GM23338 (cell line): ENCODE data around the gene FRMD4A. TPM values are rescaled to one million over a fixed set of nuclear protein-coding genes. Genes with fewer than 3 reads are reported as not detected.

ENCODE experiments used
- ATAC-seq: fragments of 200-7000 bp; cut with Tn5 transposase; 3 replicates; pipeline ENCODE4 v1.9.1; 2020
- DNase-seq: peaks from one replicate; pipeline ENCODE4 v3.0.0-alpha.2; 2015; ENCODE audit warnings: low spot score
- H2AFZ ChIP-seq: fragments of 200-600 bp; sonication (generic); 2 replicates; pipeline ENCODE4 v1.8.0; 2016; ENCODE audit warnings: antibody characterized with exemption, mild to moderate bottlenecking, moderate library complexity
- H3F3A ChIP-seq: fragments of 200-600 bp; sonication (generic); replicated peaks from 2 replicates; pipeline ENCODE4 v1.8.0; 2017; ENCODE audit warnings: antibody characterized with exemption, mixed run types, low read depth
- H3K27ac ChIP-seq: fragments of 200-600 bp; sonication (generic); 2 replicates; pipeline ENCODE4 v1.6.1; 2016; ENCODE audit warnings: low read depth
- H3K27me3 ChIP-seq: fragments of 200-600 bp; sonication (generic); 2 replicates; pipeline ENCODE4 v1.8.0; 2016; ENCODE audit warnings: mild to moderate bottlenecking, mixed run types, moderate library complexity; ENCODE audit not compliant: insufficient read depth
- H3K36me3 ChIP-seq: fragments of 200-600 bp; sonication (generic); 2 replicates; pipeline ENCODE4 v1.8.0; 2016; ENCODE audit warnings: mild to moderate bottlenecking; ENCODE audit not compliant: insufficient read depth
- H3K4me1 ChIP-seq: fragments of 200-600 bp; sonication (generic); 2 replicates; pipeline ENCODE4 v1.8.0; 2016; ENCODE audit warnings: mild to moderate bottlenecking, moderate library complexity; ENCODE audit not compliant: insufficient read depth
- H3K4me2 ChIP-seq: fragments of 200-600 bp; sonication (generic); 2 replicates; pipeline ENCODE4 v1.7.1; 2017; ENCODE audit warnings: mixed run types
- H3K4me3 ChIP-seq: fragments of 200-600 bp; sonication (generic); 2 replicates; pipeline ENCODE4 v1.6.1; 2016; ENCODE audit warnings: mixed run types
- H3K79me2 ChIP-seq: fragments of 200-600 bp; sonication (generic); replicated peaks from 2 replicates; pipeline ENCODE4 v1.8.0; 2017; ENCODE audit warnings: mild to moderate bottlenecking; ENCODE audit not compliant: insufficient read depth
- H3K9me2 ChIP-seq: fragments of 200-600 bp; sonication (generic); 2 replicates; pipeline ENCODE4 v1.8.0; 2017; ENCODE audit not compliant: insufficient read depth
- H4K20me1 ChIP-seq: fragments of 200-600 bp; sonication (generic); replicated peaks from 2 replicates; pipeline ENCODE4 v1.8.0; 2017; ENCODE audit warnings: mild to moderate bottlenecking; ENCODE audit not compliant: insufficient read depth
- H3K27ac Mint-ChIP-seq: 2 replicates; pipeline ENCODE4 v1.8.0; 2020; ENCODE audit warnings: inconsistent platforms, mild to moderate bottlenecking, moderate library complexity, mixed read lengths
- H3K27me3 Mint-ChIP-seq: 3 replicates; pipeline ENCODE4 v1.8.0; 2022; ENCODE audit warnings: low read depth, mild to moderate bottlenecking, moderate library complexity, mixed read lengths, inconsistent platforms; ENCODE audit not compliant: insufficient read depth, poor library complexity
- H3K36me3 Mint-ChIP-seq: 3 replicates; pipeline ENCODE4 v1.8.0; 2021; ENCODE audit warnings: low read depth, mild to moderate bottlenecking, inconsistent platforms, moderate library complexity, mixed read lengths
- H3K4me1 Mint-ChIP-seq: 3 replicates; pipeline ENCODE4 v1.8.0; 2020; ENCODE audit warnings: mild to moderate bottlenecking, inconsistent platforms, mixed read lengths
- H3K4me3 Mint-ChIP-seq: 3 replicates; pipeline ENCODE4 v1.8.0; 2021; ENCODE audit warnings: moderate library complexity, mild to moderate bottlenecking, inconsistent platforms, mixed read lengths
- H3K9me3 Mint-ChIP-seq: 3 replicates; pipeline ENCODE4 v1.8.0; 2020; ENCODE audit warnings: moderate library complexity, mild to moderate bottlenecking, inconsistent platforms, mixed read lengths
- CREB1 ChIP-seq: fragments of 250-450 bp; sonication (Bioruptor Pico); IDR thresholded peaks from 2 replicates; pipeline ENCODE4 v1.5.0; 2020; ENCODE audit warnings: low read depth, mild to moderate bottlenecking, moderate library complexity
- CTCF ChIP-seq, 2 experiments: fragments of 200-600 bp in 1 of 2; sonication (generic) in 1 of 2; conservative IDR thresholded peaks; 2 replicates each; pipeline versions ENCODE4 v1.5.1 to v1.6.1; 2016 to 2017; ENCODE audit warnings: antibody characterized with exemption in 2 of 2, low read depth in 2 of 2, mild to moderate bottlenecking in 2 of 2, moderate library complexity in 1 of 2
- ETS1 ChIP-seq: IDR thresholded peaks from 2 replicates; pipeline ENCODE4 v1.6.1; 2016; ENCODE audit warnings: antibody characterized with exemption
- EZH2phosphoT487 ChIP-seq: fragments of 200-600 bp; sonication (generic); IDR thresholded peaks from one replicate; pipeline ENCODE4 v1.8.1; 2018; ENCODE audit warnings: antibody characterized with exemption; ENCODE audit not compliant: unreplicated experiment
- JUNB ChIP-seq: IDR thresholded peaks from one replicate; pipeline ENCODE4 v1.6.1; 2016; ENCODE audit warnings: antibody characterized with exemption; ENCODE audit not compliant: unreplicated experiment
- POLR2AphosphoS5 ChIP-seq: IDR thresholded peaks from 2 replicates; pipeline ENCODE4 v1.6.1; 2016; ENCODE audit warnings: antibody characterized with exemption, low read depth
- REST ChIP-seq: IDR thresholded peaks from one replicate; pipeline ENCODE4 v1.6.1; 2018; ENCODE audit warnings: antibody characterized with exemption; ENCODE audit not compliant: unreplicated experiment
- STAT1 ChIP-seq: IDR thresholded peaks from one replicate; pipeline ENCODE4 v1.6.1; 2016; ENCODE audit warnings: antibody characterized with exemption; ENCODE audit not compliant: unreplicated experiment
- ZNF114 ChIP-seq: fragments of 250-450 bp; sonication (Bioruptor Pico); IDR thresholded peaks from 2 replicates; pipeline ENCODE4 v1.5.0; 2020; ENCODE audit warnings: mild to moderate bottlenecking, moderate library complexity
- ZNF331 ChIP-seq: fragments of 250-450 bp; sonication (Bioruptor Pico); IDR thresholded peaks from 2 replicates; pipeline ENCODE4 v1.5.0; 2020; ENCODE audit warnings: low read depth, mild to moderate bottlenecking, moderate library complexity
- polyA plus RNA-seq: library from polyadenylated mRNA; unstranded; fragments of >200 nt; fragmentation: Nextera tagmentation; extraction: Ambion mirVana; gene quantifications from 2 replicates; pipeline ENCODE4 v1.2.1, GENCODE V29; 2016
- total RNA-seq: library from RNA; depleted of rRNA; stranded (reverse); fragments of >200 nt; shearing (Covaris generic); gene quantifications from 2 replicates; pipeline ENCODE4 v1.2.3, GENCODE V29; 2014

FRMD4A gene
- total and polyA plus RNA-seq, 2 experiments from 2014 or later = 14.0 to 20.1 TPM

GRCh38 chr10:13902868-13903587 lies 427.7 kb downstream of the FRMD4A start (continued):
- TF ChIP-seq STAT1 = no peak
- no peak for TF ChIP-seq REST
- no peak for TF ChIP-seq CTCF (conservative IDR thresholded peaks at IDR 0.05; ENCODE audit: low read depth in 2 of 2)
- TF ChIP-seq EZH2phosphoT487 = no peak
- no peak for TF ChIP-seq POLR2AphosphoS5

- no peaks in the 10 kb centered on the region for H3K27me3 ChIP-seq
- no peak for ATAC-seq
- H3K36me3 Mint-ChIP-seq = no peaks in the 10 kb centered on the region
- TF ChIP-seq CTCF (conservative IDR thresholded peaks at IDR 0.05; ENCODE audit: low read depth in 2 of 2) (no peak), STAT1 (no peak), ZNF331 (no peak), JUNB (no peak), CREB1 (CRISPR knock-in tag) (no peak), ZNF114 (CRISPR knock-in tag) (no peak), ETS1 (no peak), REST (no peak), EZH2phosphoT487 (no peak)
Measured at GRCh38 chr10:13899941-13900340, 430.8 kb downstream of the FRMD4A start.

More at GRCh38 chr10:13899941-13900340, 430.8 kb downstream of the FRMD4A start:
- H3K9me3 Mint-ChIP-seq = no peaks in the 10 kb centered on the region
- no peaks in the 10 kb centered on the region for H3K9me2 ChIP-seq
- peaks cover 10% of the 10 kb centered on the region for H3K4me1 ChIP-seq
- no peak overlapping the region for H2AFZ ChIP-seq
- H3K36me3 ChIP-seq = no peaks in the 10 kb centered on the region
- no peak for DNase-seq
- no peak overlapping the region for H3K4me3 ChIP-seq
- H3K79me2 ChIP-seq = no peaks in the 10 kb centered on the region
- peaks cover 9% of the 10 kb centered on the region for H3K4me1 Mint-ChIP-seq
- no peak overlapping the region for H3K4me2 ChIP-seq
- H3K27me3 Mint-ChIP-seq = peaks cover 2% of the 10 kb centered on the region
- H3F3A ChIP-seq = no peaks in the 10 kb centered on the region
- no peak overlapping the region for H3K27ac ChIP-seq
- no peaks in the 10 kb centered on the region for H4K20me1 ChIP-seq
- no peak overlapping the region for H3K4me3 Mint-ChIP-seq
- H3K27ac Mint-ChIP-seq = no peak overlapping the region
